Neural progenitor cell (in vitro differentiated cells): ENCODE results near the gene HRC.

Experiments
- CTCF ChIP-seq: fragments of 200-600 bp; sonication (generic); IDR thresholded peaks from 2 replicates; pipeline ENCODE4 v1.5.1; 2017; ENCODE audit warnings: antibody characterized with exemption, mild to moderate bottlenecking
- EZH2 ChIP-seq: fragments of 200-600 bp; sonication (generic); IDR thresholded peaks from 2 replicates; pipeline ENCODE4 v1.6.1; 2017; ENCODE audit warnings: antibody characterized with exemption, mild to moderate bottlenecking, moderate library complexity
- EZH2phosphoT487 ChIP-seq: fragments of 200-600 bp; sonication (generic); IDR thresholded peaks from 2 replicates; pipeline ENCODE4 v1.6.1; 2017; ENCODE audit warnings: antibody characterized with exemption

- TF ChIP-seq CTCF: no peak
- no peak for TF ChIP-seq EZH2
- TF ChIP-seq EZH2phosphoT487: no peak
Measured at GRCh38 chr19:49167857-49168409, 12.7 kb upstream of the HRC start.
